IMR-90 (cell line): ENCODE results near the gene PGAP1. TPM values are rescaled to one million over a fixed set of nuclear protein-coding genes. Genes with fewer than 3 reads are reported as not detected.

ENCODE experiments used
- ATAC-seq: fragments of 200-7000 bp; cut with Tn5 transposase; 2 replicates; pipeline ENCODE4 v1.9.1; 2020; ENCODE audit warnings: low read depth, mild to moderate bottlenecking, moderate library complexity
- BruUV-seq: library from RNA; stranded (reverse); fragments of 400-500 nt; replicated peaks from 2 replicates; lab custom pipeline; 2021; lab: Mats Ljungman, UMichigan
- CTCF ChIA-PET: fragments of 300-600 bp; formaldehyde crosslinking; extraction: SDS; loops from one replicate; lab custom pipeline; 2021; ENCODE audit warnings: antibody characterized with exemption; lab: Yijun Ruan, JAX
- POLR2A ChIA-PET: fragments of 300-600 bp; sonication (Branson Sonifier 250); formaldehyde crosslinking; loops from one replicate; lab custom pipeline; 2022; ENCODE audit warnings: antibody characterized with exemption; ENCODE audit not compliant: unreplicated experiment; lab: Charles Lee
- DNase-seq: peaks from one replicate; pipeline ENCODE4 v3.0.0; 2013
- H2AFZ ChIP-seq: replicated peaks from 2 replicates; pipeline ENCODE3; 2013; ENCODE audit warnings: low read length, mild to moderate bottlenecking; ENCODE audit not compliant: poor library complexity
- H2AK5ac ChIP-seq: 2 replicates; pipeline ENCODE4 v1.6.1; 2013; ENCODE audit warnings: low read depth, low read length, inconsistent platforms
- H2AK9ac ChIP-seq: replicated peaks from 2 replicates; pipeline ENCODE3; 2013; ENCODE audit warnings: mild to moderate bottlenecking, low read depth, low read length, moderate library complexity; ENCODE audit not compliant: poor library complexity
- H2BK120ac ChIP-seq: 2 replicates; pipeline ENCODE4 v1.6.1; 2013; ENCODE audit warnings: low read depth, low read length, inconsistent platforms
- H2BK15ac ChIP-seq: 3 replicates; pipeline ENCODE4 v1.6.1; 2013; ENCODE audit warnings: low read depth, low read length, inconsistent platforms
- H2BK20ac ChIP-seq: 2 replicates; pipeline ENCODE4 v1.6.1; 2013; ENCODE audit warnings: low read depth, mild to moderate bottlenecking, inconsistent platforms, low read length, moderate library complexity
- H2BK5ac ChIP-seq: 2 replicates; pipeline ENCODE4 v1.6.1; 2013; ENCODE audit warnings: mild to moderate bottlenecking, low read depth, low read length, inconsistent platforms; ENCODE audit not compliant: poor library complexity, severe bottlenecking
- H3K14ac ChIP-seq: replicated peaks from 2 replicates; pipeline ENCODE4 v1.6.1; 2013; ENCODE audit warnings: low read depth, low read length, inconsistent platforms
- H3K18ac ChIP-seq: 2 replicates; pipeline ENCODE4 v1.6.1; 2013; ENCODE audit warnings: low read depth, low read length, control low read depth
- H3K23ac ChIP-seq: 2 replicates; pipeline ENCODE4 v1.6.1; 2013; ENCODE audit warnings: low read depth, low read length, inconsistent platforms
- H3K27ac ChIP-seq: 2 replicates; pipeline ENCODE4 v1.5.1; 2013; ENCODE audit warnings: mild to moderate bottlenecking, control low read depth, low read length; ENCODE audit not compliant: insufficient read depth
- H3K27me3 ChIP-seq: 2 replicates; pipeline ENCODE4 v1.6.1; 2013; ENCODE audit warnings: low read length; ENCODE audit not compliant: control insufficient read depth, insufficient read depth
- H3K36me3 ChIP-seq: 2 replicates; pipeline ENCODE4 v1.6.1; 2013; ENCODE audit warnings: low read length, mixed read lengths; ENCODE audit not compliant: control insufficient read depth, insufficient read depth
- H3K4ac ChIP-seq: 2 replicates; pipeline ENCODE4 v1.6.1; 2013; ENCODE audit warnings: low read depth, low read length, inconsistent platforms
- H3K4me1 ChIP-seq: 2 replicates; pipeline ENCODE4 v1.6.1; 2013; ENCODE audit warnings: low read length, mixed read lengths; ENCODE audit not compliant: control insufficient read depth, insufficient read depth
- H3K4me2 ChIP-seq: 2 replicates; pipeline ENCODE4 v1.6.1; 2013; ENCODE audit warnings: low read depth, mild to moderate bottlenecking, control low read depth, low read length, moderate library complexity
- H3K4me3 ChIP-seq: 2 replicates; pipeline ENCODE4 v1.5.1; 2013; ENCODE audit warnings: low read depth, mild to moderate bottlenecking, control low read depth, low read length, moderate library complexity; ENCODE audit not compliant: insufficient read depth
- H3K56ac ChIP-seq: 2 replicates; pipeline ENCODE4 v1.6.1; 2013; ENCODE audit warnings: low read length, inconsistent platforms; ENCODE audit not compliant: insufficient read depth; ENCODE audit errors: extremely low read depth
- H3K79me1 ChIP-seq, 2 experiments: 2 replicates each; pipeline ENCODE4 v1.6.1; 2013; ENCODE audit warnings: low read length in 2 of 2, inconsistent platforms in 1 of 2, low read depth in 1 of 2
- H3K9ac ChIP-seq: 2 replicates; pipeline ENCODE4 v1.6.1; 2013; ENCODE audit warnings: low read depth, low read length, control low read depth
- H3K9me1 ChIP-seq: 2 replicates; pipeline ENCODE4 v1.6.1; 2013; ENCODE audit warnings: low read length, inconsistent platforms; ENCODE audit not compliant: insufficient read depth
- H3K9me3 ChIP-seq: 2 replicates; pipeline ENCODE4 v1.6.1; 2013; ENCODE audit warnings: low read length; ENCODE audit not compliant: control insufficient read depth, insufficient read depth
- H4K20me1 ChIP-seq: 2 replicates; pipeline ENCODE4 v1.6.1; 2013; ENCODE audit warnings: low read length, inconsistent platforms; ENCODE audit not compliant: insufficient read depth
- H4K5ac ChIP-seq: 2 replicates; pipeline ENCODE4 v1.6.1; 2013; ENCODE audit warnings: mild to moderate bottlenecking, low read depth, low read length, control low read depth
- H4K8ac ChIP-seq, 2 experiments: 2 replicates each; pipeline ENCODE4 v1.6.1; 2013; ENCODE audit warnings: low read depth in 2 of 2, low read length in 2 of 2, control low read depth in 1 of 2, inconsistent platforms in 1 of 2
- H4K91ac ChIP-seq: 2 replicates; pipeline ENCODE4 v1.6.1; 2013; ENCODE audit warnings: low read depth, low read length, inconsistent platforms; ENCODE audit not compliant: insufficient read depth
- BHLHE40 ChIP-seq: fragments of 150-350 bp; IDR thresholded peaks from 2 replicates; pipeline ENCODE4 v1.6.1; 2016; ENCODE audit warnings: mild to moderate bottlenecking, low read depth, low read length
- CEBPB ChIP-seq: IDR thresholded peaks from 2 replicates; pipeline ENCODE4 v1.6.1; 2012; ENCODE audit warnings: low read depth, low read length, improper control_type of control experiment
- CHD1 ChIP-seq: IDR thresholded peaks from 2 replicates; pipeline ENCODE4 v1.6.1; 2012; ENCODE audit warnings: low read depth, low read length, improper control_type of control experiment
- FOS ChIP-seq: fragments of 150-350 bp; IDR thresholded peaks from 2 replicates; pipeline ENCODE4 v1.6.1; 2016; ENCODE audit warnings: low read depth, low read length
- MAFK ChIP-seq: IDR thresholded peaks from 2 replicates; pipeline ENCODE4 v1.6.1; 2012; ENCODE audit warnings: low read depth, low read length, improper control_type of control experiment
- MAZ ChIP-seq: IDR thresholded peaks from 2 replicates; pipeline ENCODE4 v1.6.1; 2012; ENCODE audit warnings: low read depth, mild to moderate bottlenecking, low read length, improper control_type of control experiment, moderate library complexity, borderline replicate concordance
- MXI1 ChIP-seq: IDR thresholded peaks from 2 replicates; pipeline ENCODE4 v1.6.1; 2012; ENCODE audit warnings: low read depth, mild to moderate bottlenecking, low read length, moderate library complexity, borderline replicate concordance
- NFE2L2 ChIP-seq: fragments of 150-350 bp; IDR thresholded peaks from 2 replicates; pipeline ENCODE4 v1.6.1; 2016; ENCODE audit warnings: low read depth, mild to moderate bottlenecking, low read length
- POLR2A ChIP-seq: IDR thresholded peaks from 2 replicates; pipeline ENCODE4 v1.6.1; 2012; ENCODE audit warnings: mild to moderate bottlenecking, low read depth, low read length
- RAD21 ChIP-seq: IDR thresholded peaks from 2 replicates; pipeline ENCODE4 v1.6.1; 2012; ENCODE audit warnings: low read length, improper control_type of control experiment
- RCOR1 ChIP-seq: IDR thresholded peaks from 2 replicates; pipeline ENCODE4 v1.6.1; 2012; ENCODE audit warnings: mild to moderate bottlenecking, low read length, improper control_type of control experiment; ENCODE audit not compliant: insufficient replicate concordance
- RFX5 ChIP-seq: IDR thresholded peaks from 2 replicates; pipeline ENCODE4 v1.8.0; 2012; ENCODE audit warnings: low read depth, mild to moderate bottlenecking, low read length, moderate library complexity
- SMC3 ChIP-seq: fragments of 150-350 bp; IDR thresholded peaks from 2 replicates; pipeline ENCODE4 v1.6.1; 2016; ENCODE audit warnings: low read depth, mild to moderate bottlenecking, antibody characterized with exemption, low read length, moderate library complexity
- USF2 ChIP-seq: fragments of 150-350 bp; IDR thresholded peaks from 2 replicates; pipeline ENCODE4 v1.6.1; 2017; ENCODE audit warnings: mild to moderate bottlenecking, antibody characterized with exemption, low read length, low read depth
- WGBS, 2 experiments: methylation state at CpG; one replicate each; pipeline versions ENCODE4 v1.1.5 to v1.1.7; 2013; ENCODE audit warnings: missing lambda C conversion rate in 2 of 2; ENCODE audit not compliant: insufficient read length in 1 of 2; ENCODE audit errors: extremely low coverage in 2 of 2; 5-methylcytosine and 5-hydroxymethylcytosine counted together
- dilution Hi-C: fragments of 300-500 bp; cut with HindIII; formaldehyde crosslinking; loops from one replicate; pipeline ENCODE4 v1.14.3; 2018; ENCODE audit warnings: low sequenced_read_pairs; ENCODE audit not compliant: unreplicated experiment
- in situ Hi-C: fragments of 300-500 bp; cut with MboI; formaldehyde crosslinking; loops from 3 replicates; pipeline ENCODE4 v1.14.3; 2019; ENCODE audit warnings: low sequenced_read_pairs, inconsistent platforms, mixed read lengths
- intact Hi-C: fragments of 100-400 bp; cut with micrococcal nuclease; formaldehyde crosslinking; loops from 2 replicates; pipeline ENCODE4 v1.10.0; 2022
- polyA plus RNA-seq, 3 experiments: library from polyadenylated mRNA; depleted of rRNA; stranded (reverse); fragments of >200 nt; gene quantifications; 2 replicates each; pipeline ENCODE4 v1.2.3, GENCODE V29; 2012; ENCODE audit warnings: low replicate concordance in 1 of 3
- total RNA-seq: library from RNA; depleted of rRNA; stranded (reverse); fragments of >200 nt; gene quantifications from 2 replicates; pipeline ENCODE4 v1.2.3, GENCODE V29; 2012
- TF ChIP-seq, protein P1 (sequence below): fragments of 150-350 bp; IDR thresholded peaks from 2 replicates; pipeline ENCODE4 v1.6.1; 2016; ENCODE audit warnings: low read depth, mild to moderate bottlenecking, low read length, moderate library complexity, borderline replicate concordance
- TF ChIP-seq, protein P2 (sequence below): conservative IDR thresholded peaks from 2 replicates; pipeline ENCODE4 v1.5.1; 2012; ENCODE audit warnings: mild to moderate bottlenecking, low read depth, low read length, improper control_type of control experiment

Gene PGAP1
- total and polyA plus RNA-seq, 2 of the 4 experiments (the other 2 are of a cell fraction), result 1.9 to 5.7 TPM

DNA sequence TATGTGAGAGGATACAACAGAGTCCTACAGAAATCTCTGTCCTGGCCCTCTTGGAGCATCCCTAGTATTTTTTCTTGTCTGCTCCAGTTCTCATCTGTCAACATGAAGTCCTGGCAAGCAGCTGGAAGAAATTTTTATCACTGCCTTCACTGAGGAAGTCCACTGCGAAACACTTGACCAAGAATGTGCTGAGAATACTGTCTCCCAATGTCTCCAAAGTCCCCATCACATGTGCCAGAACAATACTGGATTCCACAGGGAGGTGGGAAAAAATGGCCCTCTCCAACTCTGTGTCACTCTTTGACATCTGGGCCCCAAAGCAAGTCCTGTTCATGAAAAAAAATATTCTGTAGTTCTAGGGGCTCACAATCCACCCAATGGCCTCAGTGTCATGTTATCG is 32.8 kb upstream of the PGAP1 start:
- WGBS, 2 experiments, result no CpG with 5 or more reads among the region's 2 CpGs
- in situ Hi-C loops, result no loop called here

More for the DNA sequence above, 32.8 kb upstream of the PGAP1 start:
- dilution Hi-C loops (no loop called here), intact Hi-C loops (no loop called here)
- no peak overlapping the region for H3K4me3 ChIP-seq
- no peaks in the 10 kb centered on the region for H3K79me1 ChIP-seq
- H3K36me3 ChIP-seq, result no peaks in the 10 kb centered on the region
- H3K9me1 ChIP-seq, result no peaks in the 10 kb centered on the region
- no peak for DNase-seq
- no TSS peak for BruUV-seq
- no peak overlapping the region for H2AK5ac ChIP-seq
- H3K56ac ChIP-seq, result no peak overlapping the region
- H3K4me1 ChIP-seq, result no peaks in the 10 kb centered on the region
- ChIA-PET POLR2A (no interaction called here), CTCF (interaction anchor here (1.6 kb wide), 1 partner anchor 11 kb away, joined by 4 read pairs; no protein-coding TSS in a partner anchor)
- no peak overlapping the region for H4K5ac ChIP-seq
- no peak overlapping the region for H2AK9ac ChIP-seq
- H3K4ac ChIP-seq, result no peak overlapping the region
- no peak overlapping the region for H2BK15ac ChIP-seq
- H3K27me3 ChIP-seq, result no peaks in the 10 kb centered on the region
- H4K20me1 ChIP-seq, result no peaks in the 10 kb centered on the region
- H2BK20ac ChIP-seq, result no peak overlapping the region
- no peak overlapping the region for H3K23ac ChIP-seq
- H2BK5ac ChIP-seq, result no peak overlapping the region
- no peak overlapping the region for H4K91ac ChIP-seq
- H3K18ac ChIP-seq, result no peak overlapping the region
- no peaks in the 10 kb centered on the region for H3K9me3 ChIP-seq
- TF ChIP-seq RFX5, result no peak
- no peak for TF ChIP-seq POLR2A
- no peak for TF ChIP-seq RAD21
- no peak for TF ChIP-seq BHLHE40
- no peak for TF ChIP-seq NFE2L2
- no peak for TF ChIP-seq MAFK
- TF ChIP-seq USF2, result no peak
- TF ChIP-seq MAZ, result no peak
- no peak for TF ChIP-seq CHD1
- no peak for TF ChIP-seq SMC3
- no peak for TF ChIP-seq RCOR1
- TF ChIP-seq FOS, result no peak
- TF ChIP-seq, protein P1, sequence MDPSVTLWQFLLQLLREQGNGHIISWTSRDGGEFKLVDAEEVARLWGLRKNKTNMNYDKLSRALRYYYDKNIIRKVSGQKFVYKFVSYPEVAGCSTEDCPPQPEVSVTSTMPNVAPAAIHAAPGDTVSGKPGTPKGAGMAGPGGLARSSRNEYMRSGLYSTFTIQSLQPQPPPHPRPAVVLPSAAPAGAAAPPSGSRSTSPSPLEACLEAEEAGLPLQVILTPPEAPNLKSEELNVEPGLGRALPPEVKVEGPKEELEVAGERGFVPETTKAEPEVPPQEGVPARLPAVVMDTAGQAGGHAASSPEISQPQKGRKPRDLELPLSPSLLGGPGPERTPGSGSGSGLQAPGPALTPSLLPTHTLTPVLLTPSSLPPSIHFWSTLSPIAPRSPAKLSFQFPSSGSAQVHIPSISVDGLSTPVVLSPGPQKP, result no peak
- no peak for TF ChIP-seq MXI1
- TF ChIP-seq, protein P2, sequence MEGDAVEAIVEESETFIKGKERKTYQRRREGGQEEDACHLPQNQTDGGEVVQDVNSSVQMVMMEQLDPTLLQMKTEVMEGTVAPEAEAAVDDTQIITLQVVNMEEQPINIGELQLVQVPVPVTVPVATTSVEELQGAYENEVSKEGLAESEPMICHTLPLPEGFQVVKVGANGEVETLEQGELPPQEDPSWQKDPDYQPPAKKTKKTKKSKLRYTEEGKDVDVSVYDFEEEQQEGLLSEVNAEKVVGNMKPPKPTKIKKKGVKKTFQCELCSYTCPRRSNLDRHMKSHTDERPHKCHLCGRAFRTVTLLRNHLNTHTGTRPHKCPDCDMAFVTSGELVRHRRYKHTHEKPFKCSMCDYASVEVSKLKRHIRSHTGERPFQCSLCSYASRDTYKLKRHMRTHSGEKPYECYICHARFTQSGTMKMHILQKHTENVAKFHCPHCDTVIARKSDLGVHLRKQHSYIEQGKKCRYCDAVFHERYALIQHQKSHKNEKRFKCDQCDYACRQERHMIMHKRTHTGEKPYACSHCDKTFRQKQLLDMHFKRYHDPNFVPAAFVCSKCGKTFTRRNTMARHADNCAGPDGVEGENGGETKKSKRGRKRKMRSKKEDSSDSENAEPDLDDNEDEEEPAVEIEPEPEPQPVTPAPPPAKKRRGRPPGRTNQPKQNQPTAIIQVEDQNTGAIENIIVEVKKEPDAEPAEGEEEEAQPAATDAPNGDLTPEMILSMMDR, result no peak
- no peak for TF ChIP-seq CEBPB
- ATAC-seq, result no peak
- no peak overlapping the region for H3K9ac ChIP-seq
- H3K4me2 ChIP-seq, result no peak overlapping the region
- H4K8ac ChIP-seq, result no peak overlapping the region
- no peak overlapping the region for H2BK120ac ChIP-seq
- no peak overlapping the region for H2AFZ ChIP-seq
- H3K14ac ChIP-seq, result no peak overlapping the region
- H3K27ac ChIP-seq, result no peak overlapping the region
